Tongue (tissue), 2 donors: ENCODE measurements around the gene UBE2E2. TPM values are rescaled to one million over a fixed set of nuclear protein-coding genes. Genes with fewer than 3 reads are reported as not detected.
"Not testable (repeated sequence)": the region's sequence is repeated elsewhere in the genome, so short reads cannot be mapped to it uniquely, and the experiment has no call there.

Source experiments
- DNase-seq: peaks from one replicate; pipeline ENCODE4 v3.0.0-alpha.2; 2015
- total RNA-seq: library from RNA; depleted of rRNA; stranded (reverse); fragments of >200 nt; gene quantifications from one replicate; pipeline ENCODE4 v1.2.3, GENCODE V29; 2014

UBE2E2 gene
- total RNA-seq = 177 TPM

GRCh38 chr3:23202921-23203707 lies at the start of gene UBE2E2:
UBE2E2 (plus strand) TSS chr3:23203327.
- peak; percentile 83 for DNase-seq

DNA sequence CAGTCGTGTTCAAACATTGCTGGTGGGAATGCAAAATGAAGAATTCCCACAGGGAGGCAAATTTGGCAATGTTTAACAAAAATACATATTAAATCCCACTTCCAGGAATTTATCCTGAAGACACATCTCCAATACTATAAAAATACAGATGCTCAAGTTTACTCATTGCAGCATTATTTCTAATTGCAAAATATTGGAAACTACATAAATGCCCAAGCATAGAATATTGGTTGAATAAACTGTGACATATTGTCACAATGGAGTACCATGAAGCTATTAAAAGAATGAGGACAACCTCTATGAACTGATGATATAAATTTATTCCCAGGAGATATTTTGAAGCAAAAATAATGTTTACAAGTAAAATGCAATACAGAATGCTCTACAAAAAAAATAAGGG lies 49.7 kb upstream of the UBE2E2 start:
- DNase-seq = no peak

DNA sequence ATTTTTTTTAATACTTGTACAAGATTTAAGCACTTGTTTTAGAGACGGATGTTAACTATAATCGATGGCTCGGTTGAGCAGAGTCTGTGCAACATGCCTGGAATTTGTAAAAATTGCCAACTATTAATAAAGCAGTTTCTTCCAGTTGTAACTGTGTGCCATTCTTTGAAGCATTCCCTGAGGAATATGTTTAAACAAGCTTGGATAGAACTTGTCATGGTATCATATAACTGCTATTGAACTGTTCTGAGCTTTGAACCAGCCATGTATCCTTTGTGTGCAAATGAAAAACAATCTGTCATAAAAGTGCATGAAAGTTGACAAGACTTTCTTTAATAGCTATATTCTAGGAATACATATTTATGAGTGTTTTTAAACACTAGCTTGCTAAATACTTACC lies 45.8 kb upstream of the UBE2E2 start:
- DNase-seq = no peak

GRCh38 chr3:23159929-23160328 lies 43.2 kb upstream of the UBE2E2 start:
- DNase-seq = peak; percentile 20

GRCh38 chr3:23161308-23161707 lies 41.8 kb upstream of the UBE2E2 start:
- no peak for DNase-seq

DNA sequence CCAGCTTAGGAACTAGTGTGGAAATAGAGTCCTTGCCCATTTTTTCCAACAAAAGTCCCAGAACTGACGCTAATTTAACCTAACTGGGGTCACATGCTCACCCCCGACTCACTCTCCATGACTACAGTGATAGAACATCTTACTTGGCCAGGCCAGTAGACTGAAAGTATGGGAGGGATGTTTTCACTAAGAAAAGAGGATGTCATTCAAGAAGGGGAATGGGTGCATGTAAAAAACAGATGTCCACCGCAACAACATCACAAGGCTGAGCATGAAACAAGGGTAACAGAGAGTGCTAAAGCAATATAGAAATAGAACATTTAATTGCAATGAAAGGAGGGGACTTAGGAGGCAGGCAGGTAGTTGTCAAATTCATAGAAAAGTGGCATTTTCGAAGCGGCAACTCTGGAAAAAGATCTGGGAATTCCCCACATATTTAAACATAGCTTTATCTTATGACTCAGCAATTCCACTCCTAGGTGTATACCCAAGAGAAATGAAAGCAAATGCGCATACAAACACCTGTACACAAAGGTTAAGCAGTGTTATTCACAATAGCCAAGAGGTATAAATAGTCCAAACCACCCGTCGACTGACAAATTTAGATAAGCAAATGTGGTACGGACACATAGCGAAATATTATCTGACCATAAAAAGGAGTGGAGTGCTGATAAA lies 41.1 kb upstream of the UBE2E2 start:
- no peak for DNase-seq

- no peak for DNase-seq
These were observed 40.2 kb upstream of the UBE2E2 start for GRCh38 chr3:23162934-23163333.

DNA sequence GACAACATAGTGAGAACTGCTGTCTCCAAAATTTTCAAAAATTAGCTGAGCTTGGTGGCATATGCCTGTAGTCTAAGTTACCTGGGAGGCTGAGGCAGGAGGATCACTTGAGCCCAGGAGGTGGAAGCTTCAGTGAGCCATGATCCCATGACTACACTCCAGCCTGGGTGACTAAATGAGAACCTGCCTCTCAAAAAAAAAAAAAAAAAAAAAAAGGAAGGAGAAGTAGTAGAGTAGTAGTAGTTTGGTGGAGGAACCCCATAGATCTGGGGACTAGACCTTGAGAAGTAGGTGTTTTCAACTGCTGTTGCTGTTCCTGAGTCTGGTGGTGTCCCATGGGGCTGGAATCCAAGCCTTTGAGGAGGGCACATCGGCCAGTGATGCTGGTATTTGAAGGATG lies 38.4 kb upstream of the UBE2E2 start:
- no peak for DNase-seq

- DNase-seq = no peak
These were observed 37.6 kb upstream of the UBE2E2 start for GRCh38 chr3:23165571-23165970.

DNA sequence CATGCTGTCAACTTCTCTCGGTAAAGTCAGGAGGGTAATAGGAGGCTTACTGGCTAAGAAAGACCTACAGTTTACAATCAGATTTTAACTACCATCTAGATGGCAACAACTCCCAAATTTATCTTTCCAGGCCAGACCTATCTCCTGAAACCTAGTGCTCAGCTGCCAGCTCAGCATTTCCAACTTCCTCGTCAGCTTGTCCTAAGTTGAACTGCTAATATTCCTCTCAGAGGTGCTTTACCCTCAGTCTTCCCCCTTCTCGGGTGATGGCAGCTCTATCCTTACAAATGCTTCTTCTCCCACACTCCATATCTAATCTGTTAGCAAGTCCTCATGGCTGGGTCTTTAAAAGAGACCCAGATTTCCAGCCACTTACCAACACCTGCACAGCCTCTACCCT lies 36.9 kb upstream of the UBE2E2 start:
- DNase-seq = no peak

DNA sequence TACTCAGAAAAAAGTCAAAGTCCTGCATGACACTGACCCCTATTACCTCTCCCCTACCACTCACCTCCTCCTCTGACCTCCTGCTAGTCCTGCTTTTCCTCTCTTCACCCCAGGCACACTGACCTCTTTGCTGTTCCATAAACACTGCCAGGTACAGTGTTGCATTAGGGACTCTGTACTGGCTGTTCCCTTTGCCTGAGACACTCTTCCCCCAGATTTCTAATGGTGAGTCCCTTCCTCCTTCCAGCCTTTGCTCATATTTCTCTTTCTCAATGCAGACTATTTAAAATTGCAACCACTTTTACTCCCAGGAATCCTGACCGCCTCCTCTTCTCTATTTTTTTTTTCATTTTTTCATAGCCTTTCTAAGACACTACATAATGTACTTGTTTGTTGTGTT lies 36.3 kb upstream of the UBE2E2 start:
- DNase-seq = no peak

DNA sequence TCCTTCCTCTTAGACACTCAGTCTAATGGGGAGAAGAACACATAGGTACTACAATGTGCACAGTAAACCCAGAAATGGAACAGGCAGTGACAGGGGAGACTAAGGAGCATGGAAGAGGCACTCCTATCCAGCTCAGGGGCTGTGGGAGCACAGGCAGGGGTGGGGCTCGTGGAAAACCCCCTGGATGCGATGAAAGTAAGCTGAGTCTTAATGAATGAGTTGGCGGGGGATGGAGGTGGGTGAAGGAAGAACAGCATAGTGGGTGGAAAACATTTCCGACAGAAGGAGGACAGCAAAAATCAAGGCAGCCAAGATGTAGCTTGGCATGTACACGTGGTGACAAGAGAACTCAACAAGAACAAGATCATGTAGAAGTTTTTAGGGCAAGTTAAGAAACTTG lies 33.6 kb upstream of the UBE2E2 start:
- DNase-seq = no peak

DNA sequence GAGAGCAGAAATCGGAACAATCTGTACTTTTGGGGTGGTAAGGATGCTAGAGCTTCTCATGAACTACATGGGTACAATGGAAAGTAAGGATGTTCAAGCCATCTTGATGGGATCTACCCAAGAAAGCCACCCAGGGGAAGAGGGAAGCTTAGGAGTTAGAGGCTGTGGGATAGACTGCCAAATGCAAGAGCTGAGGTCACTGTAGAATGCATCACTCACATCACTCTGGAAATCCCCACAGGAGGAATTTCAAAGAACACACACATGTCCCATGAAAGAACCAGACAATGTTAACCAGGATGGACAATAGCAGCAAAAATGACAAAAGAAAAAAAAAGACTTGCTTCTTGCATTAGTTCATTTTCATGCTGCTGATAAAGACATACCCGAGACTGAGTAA lies 32.8 kb upstream of the UBE2E2 start:
- DNase-seq = no peak

DNA sequence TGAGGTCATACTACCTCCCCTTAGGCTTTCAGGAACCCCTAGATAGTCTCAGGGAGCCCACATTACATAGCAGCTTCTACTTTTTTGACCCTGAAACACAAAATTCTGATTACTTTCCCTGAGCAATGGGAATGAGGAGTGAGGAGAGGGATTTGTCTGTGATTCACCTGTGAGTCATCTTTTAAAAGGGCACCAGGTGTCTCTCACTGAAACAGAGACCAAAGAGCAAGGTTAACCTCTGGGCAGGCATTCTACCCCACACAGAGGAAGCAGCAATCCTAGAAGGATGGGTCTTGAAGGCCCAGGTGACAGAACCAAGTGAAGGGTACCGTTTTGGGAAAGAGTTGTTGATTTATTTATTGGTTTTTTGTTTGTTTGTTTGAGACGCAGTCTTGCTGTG lies 31.1 kb upstream of the UBE2E2 start:
- no peak for DNase-seq

DNA sequence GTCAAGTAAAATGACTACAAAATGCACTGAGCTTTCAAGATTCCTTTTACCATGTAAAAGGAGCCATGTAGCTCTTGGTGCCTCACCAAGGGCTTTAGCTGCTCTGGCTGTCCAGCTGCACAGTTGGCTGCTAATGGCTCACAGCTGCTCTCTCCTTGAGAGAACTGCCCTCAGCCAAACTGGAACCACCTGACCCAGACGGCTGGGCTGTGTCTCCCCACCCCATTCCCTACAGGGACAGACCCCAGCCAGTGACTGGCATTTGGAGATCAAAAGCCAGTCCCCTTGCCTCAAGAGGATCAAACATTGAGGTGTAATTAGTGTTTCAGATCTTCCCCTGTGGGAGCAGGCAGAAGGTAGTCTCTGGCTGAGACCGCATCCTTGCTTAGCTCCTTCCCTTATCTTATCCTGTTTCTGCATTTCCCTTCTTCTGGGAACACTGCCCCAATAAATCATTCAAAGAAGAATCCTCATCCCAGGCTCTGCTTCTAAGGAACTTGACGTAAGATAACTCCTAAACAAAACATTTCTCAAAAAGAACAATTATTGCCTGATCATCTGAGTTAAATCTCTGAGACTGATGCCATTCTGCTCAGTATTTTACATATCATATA lies 28.6 kb upstream of the UBE2E2 start:
- peak; percentile 83 for DNase-seq

DNA sequence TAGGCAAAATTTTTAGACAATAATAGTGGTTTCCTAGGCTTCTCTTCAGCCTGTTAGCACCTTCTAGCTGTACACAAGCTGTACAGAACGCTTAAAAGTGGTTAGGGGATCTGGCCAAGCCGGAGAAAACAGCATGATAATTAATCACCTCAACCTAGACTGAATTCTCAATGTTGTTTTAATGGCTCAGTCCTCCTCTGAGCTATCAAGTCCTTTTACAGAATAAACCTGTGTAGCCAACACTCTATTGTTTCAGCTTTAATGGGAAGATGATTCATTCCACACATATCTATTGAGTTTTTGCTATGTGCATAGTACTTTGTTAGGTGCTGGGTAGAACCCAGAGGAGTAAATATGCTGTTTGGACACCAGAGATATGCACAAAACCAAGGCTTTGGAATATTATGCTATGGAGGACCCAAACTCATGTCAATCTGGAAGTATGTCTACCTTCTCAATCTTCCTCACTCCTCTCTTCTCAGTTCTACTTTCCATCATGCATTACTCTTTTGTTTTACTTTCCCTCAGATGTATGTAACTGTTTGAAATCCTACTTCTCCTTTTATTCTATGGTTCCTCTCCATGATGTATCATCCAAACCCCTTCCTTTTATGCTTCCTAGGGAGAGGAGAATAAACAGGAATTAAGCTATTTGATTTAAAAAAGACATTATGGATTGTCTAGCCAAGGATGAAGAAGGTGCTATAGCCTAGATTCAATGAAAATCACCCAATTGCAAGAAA lies 27.6 kb upstream of the UBE2E2 start:
- no peak for DNase-seq

- DNase-seq = not testable (repeated sequence)
These were observed 26.3 kb upstream of the UBE2E2 start for GRCh38 chr3:23176839-23177238.

GRCh38 chr3:23182996-23183513 lies 20.1 kb upstream of the UBE2E2 start:
- DNase-seq = no peak

GRCh38 chr3:23183731-23184130 lies 19.4 kb upstream of the UBE2E2 start:
- peak; percentile 27 for DNase-seq

DNA sequence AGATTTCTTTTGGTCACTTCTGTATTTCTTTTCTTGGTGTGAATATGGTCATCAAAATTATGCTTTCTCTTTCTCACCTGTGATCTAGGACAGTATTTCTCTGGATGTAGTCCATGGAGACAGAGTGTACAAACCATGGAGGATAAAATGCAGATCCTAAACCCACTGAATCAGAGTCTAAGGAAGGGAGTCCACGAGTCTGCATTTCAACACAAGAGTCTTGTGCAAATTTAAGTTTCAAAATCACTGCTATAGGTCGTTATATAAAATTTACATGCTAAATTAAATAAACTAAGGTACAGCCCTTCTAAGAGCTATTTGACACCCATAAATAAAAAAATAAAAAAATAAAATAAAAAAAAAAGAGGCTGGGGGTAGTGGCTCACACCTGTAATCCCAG lies 17.3 kb upstream of the UBE2E2 start:
- DNase-seq = no peak

GRCh38 chr3:23189187-23189586 lies 13.9 kb upstream of the UBE2E2 start:
- DNase-seq = no peak

DNA sequence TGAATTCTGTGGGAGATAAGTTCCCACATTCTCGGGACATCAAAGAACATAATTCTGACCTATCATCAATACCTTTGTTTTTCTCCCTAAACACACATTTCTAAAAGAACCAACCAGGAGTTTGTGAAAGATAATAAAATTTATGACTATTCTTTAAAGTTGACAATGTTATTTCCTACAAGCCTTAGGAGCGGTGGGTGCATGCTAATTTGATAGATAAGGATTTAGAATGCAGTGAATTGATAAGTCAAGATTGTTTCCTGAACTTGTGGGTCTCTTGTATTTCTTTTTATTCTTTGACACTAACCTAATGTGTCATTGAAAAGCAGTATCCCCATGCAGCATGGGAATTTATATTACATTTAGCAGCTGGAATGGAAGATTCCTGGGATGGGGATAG lies 10.3 kb upstream of the UBE2E2 start:
- DNase-seq = no peak

- DNase-seq = no peak
These were observed 9.3 kb upstream of the UBE2E2 start for GRCh38 chr3:23193831-23194230.
